GM19193 (cell line): ENCODE data around the gene CHIT1.

Source experiments
- POLR2A ChIP-seq: IDR thresholded peaks from 4 replicates; pipeline ENCODE4 v1.6.1; 2011; ENCODE audit not compliant: insufficient read depth, insufficient read length; ENCODE audit errors: extremely low read depth

Gene CHIT1

GRCh38 chr1:203176273-203177035 is 53.0 kb downstream of the CHIT1 start:
- TF ChIP-seq POLR2A = no peak

GRCh38 chr1:203175827-203176241 is 53.6 kb downstream of the CHIT1 start:
- TF ChIP-seq POLR2A = no peak

GRCh38 chr1:203175237-203175826 is 54.1 kb downstream of the CHIT1 start, which contains the start of gene MYBPH:
Gene MYBPH, minus strand, starts transcription at chr1:203175826. Its CDS starts 71 bp downstream, at chr1:203175755.
- no peak for TF ChIP-seq POLR2A

GRCh38 chr1:203174324-203174985 is 55.0 kb downstream of the CHIT1 start:
- TF ChIP-seq POLR2A = no peak

GRCh38 chr1:203173566-203173965 is 55.9 kb downstream of the CHIT1 start:
- TF ChIP-seq POLR2A = no peak

- TF ChIP-seq POLR2A = no peak
Observed at GRCh38 chr1:203173011-203173555, 56.4 kb downstream of the CHIT1 start.

GRCh38 chr1:203172184-203173010 is 57.1 kb downstream of the CHIT1 start:
- no peak for TF ChIP-seq POLR2A

- no peak for TF ChIP-seq POLR2A
Observed at GRCh38 chr1:203171341-203172183, 57.9 kb downstream of the CHIT1 start.

GRCh38 chr1:203170625-203171330 is 58.7 kb downstream of the CHIT1 start:
- no peak for TF ChIP-seq POLR2A

GRCh38 chr1:203169770-203170520 is 59.5 kb downstream of the CHIT1 start:
- TF ChIP-seq POLR2A = no peak

GRCh38 chr1:203168991-203169390 is 60.5 kb downstream of the CHIT1 start:
- TF ChIP-seq POLR2A = no peak

- no peak for TF ChIP-seq POLR2A
Observed at GRCh38 chr1:203168256-203168786, 61.2 kb downstream of the CHIT1 start.

- no peak for TF ChIP-seq POLR2A
Observed at GRCh38 chr1:203167913-203168200, 61.6 kb downstream of the CHIT1 start.
